Activated naive CD8-positive, alpha-beta T cell treated with anti-CD3 and anti-CD28 coated beads, Interleukin-2, amount 10 ng/mL, durations not matched to agents 7 days and 5 days (primary cell): ENCODE measurements around the gene CORO1C. TPM values are rescaled to one million over a fixed set of nuclear protein-coding genes. Genes with fewer than 3 reads are reported as not detected.
"Not testable (repeated sequence)": the region's sequence is repeated elsewhere in the genome, so short reads cannot be mapped to it uniquely, and the experiment has no call there.

Source experiments
- ATAC-seq: fragments of 150-1000 bp; cut with Tn5 transposase; one replicate; pipeline ENCODE4 v1.10.0; 2021; ENCODE audit warnings: low read depth, moderate library complexity
- POLR2A ChIA-PET: fragments of 350-600 bp; sonication (Branson Sonifier 250); formaldehyde crosslinking; loops from one replicate; lab custom pipeline; 2021; ENCODE audit warnings: antibody characterized with exemption; lab: Charles Lee
- DNase-seq: peaks from one replicate; pipeline ENCODE4 v3.0.0; 2021
- H3K27ac Mint-ChIP-seq: one replicate; pipeline ENCODE4 v1.8.0; 2022; ENCODE audit warnings: mild to moderate bottlenecking, mixed read lengths
- H3K27me3 Mint-ChIP-seq: one replicate; pipeline ENCODE4 v1.8.0; 2022; ENCODE audit warnings: mild to moderate bottlenecking, moderate library complexity, mixed read lengths
- H3K36me3 Mint-ChIP-seq: one replicate; pipeline ENCODE4 v1.8.0; 2021; ENCODE audit warnings: mild to moderate bottlenecking, mixed read lengths
- H3K4me1 Mint-ChIP-seq: one replicate; pipeline ENCODE4 v1.8.0; 2021; ENCODE audit warnings: mixed read lengths
- H3K4me3 Mint-ChIP-seq: one replicate; pipeline ENCODE4 v1.8.0; 2022; ENCODE audit warnings: mild to moderate bottlenecking, moderate library complexity, mixed read lengths
- H3K9me3 Mint-ChIP-seq: one replicate; pipeline ENCODE4 v1.8.0; 2021; ENCODE audit warnings: mixed read lengths
- total RNA-seq, 2 experiments: library from RNA; stranded (reverse); gene quantifications; one replicate each; pipeline ENCODE4 v1.2.3, GENCODE V29; 2021

The CORO1C gene
- total RNA-seq, result 10 to 100 TPM; 47.4 to 53.7 TPM

DNA sequence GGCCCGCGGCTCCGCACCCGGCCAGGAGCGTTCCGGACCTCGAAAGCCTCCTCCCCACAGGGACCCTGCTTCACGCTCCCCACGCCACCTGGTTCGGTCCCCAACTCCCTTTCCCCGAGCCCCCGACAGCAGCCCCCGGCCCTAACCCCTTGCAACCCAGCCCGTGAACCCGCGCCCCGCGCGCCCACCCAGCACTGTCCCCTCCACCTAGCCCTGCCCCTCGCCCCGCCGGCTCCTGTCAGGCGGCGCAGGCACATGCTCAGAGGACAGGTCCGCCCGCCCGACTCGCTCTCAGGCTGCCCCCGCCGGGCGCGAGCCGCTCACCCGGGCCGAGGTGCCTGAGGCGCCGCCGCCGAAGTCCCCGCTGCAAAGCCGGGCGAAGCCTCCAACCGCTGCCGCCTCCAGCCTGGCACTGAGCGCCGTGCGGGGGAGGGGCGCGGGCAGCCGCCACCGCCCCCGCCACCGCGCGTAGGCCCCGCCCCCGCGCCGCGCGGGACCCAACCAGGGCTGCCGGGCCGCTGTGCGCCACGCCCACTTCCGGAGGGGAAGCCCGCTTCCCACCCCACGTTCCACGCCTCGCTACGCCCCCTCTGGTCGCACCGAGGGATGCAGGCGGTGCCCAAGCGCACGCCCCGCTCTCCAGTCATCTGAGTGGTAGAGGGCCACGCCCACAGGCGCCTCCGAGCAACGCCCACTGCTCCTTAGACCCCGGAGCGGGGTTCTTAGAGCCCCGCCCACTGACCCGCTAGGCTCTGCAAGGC lies at the start of gene CORO1C:
CORO1C (minus strand) TSS at position 414 of the 761 bp plus-strand sequence. CDS start 30,200 bp downstream, outside the sequence.
- no peaks in the 10 kb centered on the region for H3K9me3 Mint-ChIP-seq
- H3K36me3 Mint-ChIP-seq, result peaks cover 2% of the 10 kb centered on the region
- H3K27ac Mint-ChIP-seq, result peak within 1 kb of the TSS; percentile 99
- POLR2A ChIA-PET, result interaction anchor here (0.7 to 1.5 kb wide), 3 partner anchors 24 to 169 kb away, joined by 3 to 4 read pairs (median 4); partner anchors contain the start of genes ISCU and SELPLG
- H3K27me3 Mint-ChIP-seq, result no peaks in the 10 kb centered on the region
- DNase-seq, result peak; percentile 100
- H3K4me3 Mint-ChIP-seq, result peak within 1 kb of the TSS; percentile 97
- ATAC-seq, result peak; percentile 76
- H3K4me1 Mint-ChIP-seq, result peaks cover 40% of the 10 kb centered on the region

DNA sequence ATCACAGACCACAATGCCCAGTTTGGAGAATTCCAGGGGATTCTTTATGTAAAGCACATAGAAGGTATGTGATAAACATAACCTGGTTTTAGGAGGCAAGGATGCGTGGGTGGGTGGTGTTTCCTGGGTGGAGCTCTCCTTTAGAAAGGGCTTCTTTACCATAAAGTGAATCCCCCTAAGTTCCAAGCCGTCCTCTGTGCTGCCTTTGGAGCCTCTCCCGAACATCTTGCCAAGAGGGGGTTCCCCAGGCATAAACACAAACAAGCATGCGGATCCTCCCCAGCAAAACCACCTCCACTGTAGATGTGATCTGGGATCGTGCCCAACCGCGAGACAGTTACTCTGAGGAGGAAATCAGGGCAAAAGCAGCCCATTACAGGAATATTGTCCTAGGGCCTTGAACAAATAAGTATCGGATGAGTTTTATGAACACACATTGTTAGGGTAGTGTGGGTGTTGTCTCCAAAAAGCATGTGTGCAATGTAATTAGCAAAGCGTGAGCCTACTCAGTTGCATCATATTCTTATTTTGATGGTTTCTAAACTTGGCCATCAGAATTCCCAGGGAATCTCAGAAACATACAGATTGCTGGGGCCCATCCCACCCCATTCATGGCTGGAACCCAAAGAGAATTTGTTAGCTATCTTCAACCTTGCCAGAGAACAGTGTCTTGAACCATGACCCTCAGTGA lies 48.8 kb upstream of the CORO1C start:
- POLR2A ChIA-PET, result no interaction called here
- no peaks in the 10 kb centered on the region for H3K4me1 Mint-ChIP-seq
- H3K27ac Mint-ChIP-seq, result no peak overlapping the region
- no peaks in the 10 kb centered on the region for H3K27me3 Mint-ChIP-seq
- H3K4me3 Mint-ChIP-seq, result no peak overlapping the region
- no peak for DNase-seq
- no peaks in the 10 kb centered on the region for H3K9me3 Mint-ChIP-seq
- no peak for ATAC-seq
- H3K36me3 Mint-ChIP-seq, result no peaks in the 10 kb centered on the region

DNA sequence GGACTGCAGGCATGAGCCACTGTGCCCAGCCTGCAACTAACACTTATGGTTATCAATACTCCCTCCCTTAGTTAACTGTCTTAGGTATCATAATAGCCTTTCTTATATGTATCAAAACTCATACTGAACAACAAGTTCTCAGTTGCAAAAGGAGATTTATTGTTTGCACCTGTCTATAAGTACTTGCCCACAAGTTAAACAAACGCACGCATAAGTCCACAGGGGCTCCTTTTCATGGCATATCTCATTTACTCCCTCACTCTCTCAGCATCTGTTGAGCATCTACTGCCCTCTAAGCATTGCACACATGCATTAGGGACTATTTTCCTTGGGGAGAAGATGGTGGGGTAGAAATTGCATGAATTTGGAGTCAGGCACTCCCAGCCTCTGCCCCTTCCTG lies 46.7 kb upstream of the CORO1C start:
- H3K4me3 Mint-ChIP-seq, result no peak overlapping the region
- H3K27me3 Mint-ChIP-seq, result no peaks in the 10 kb centered on the region
- no peaks in the 10 kb centered on the region for H3K9me3 Mint-ChIP-seq
- no peaks in the 10 kb centered on the region for H3K4me1 Mint-ChIP-seq
- POLR2A ChIA-PET, result no interaction called here
- ATAC-seq, result no peak
- DNase-seq, result no peak
- H3K36me3 Mint-ChIP-seq, result no peaks in the 10 kb centered on the region
- H3K27ac Mint-ChIP-seq, result no peak overlapping the region

DNA sequence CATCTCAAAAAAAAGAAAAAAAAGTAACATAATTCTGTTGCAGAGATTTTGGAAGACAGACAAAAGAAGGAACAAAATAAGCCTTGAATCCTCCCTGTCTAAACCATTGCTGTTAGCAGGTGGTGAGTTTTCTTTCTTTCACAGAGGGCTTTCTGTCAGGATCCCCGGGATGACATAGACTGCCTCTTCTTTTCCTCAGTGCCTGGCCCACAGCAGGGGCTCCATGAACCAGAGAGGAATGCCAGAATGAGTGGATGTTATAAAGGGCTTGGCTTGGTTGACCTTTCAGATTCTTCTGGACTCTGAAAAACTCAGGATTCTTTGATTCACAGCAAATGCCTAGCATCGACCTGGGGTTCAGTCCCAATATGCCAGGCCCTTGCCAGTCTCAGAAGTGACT lies 45.8 kb upstream of the CORO1C start:
- H3K9me3 Mint-ChIP-seq, result no peaks in the 10 kb centered on the region
- DNase-seq (no peak), ATAC-seq (no peak)
- H3K27ac Mint-ChIP-seq, result no peak overlapping the region
- no peak overlapping the region for H3K4me3 Mint-ChIP-seq
- H3K4me1 Mint-ChIP-seq, result no peaks in the 10 kb centered on the region
- no peaks in the 10 kb centered on the region for H3K36me3 Mint-ChIP-seq
- POLR2A ChIA-PET, result no interaction called here
- H3K27me3 Mint-ChIP-seq, result no peaks in the 10 kb centered on the region

DNA sequence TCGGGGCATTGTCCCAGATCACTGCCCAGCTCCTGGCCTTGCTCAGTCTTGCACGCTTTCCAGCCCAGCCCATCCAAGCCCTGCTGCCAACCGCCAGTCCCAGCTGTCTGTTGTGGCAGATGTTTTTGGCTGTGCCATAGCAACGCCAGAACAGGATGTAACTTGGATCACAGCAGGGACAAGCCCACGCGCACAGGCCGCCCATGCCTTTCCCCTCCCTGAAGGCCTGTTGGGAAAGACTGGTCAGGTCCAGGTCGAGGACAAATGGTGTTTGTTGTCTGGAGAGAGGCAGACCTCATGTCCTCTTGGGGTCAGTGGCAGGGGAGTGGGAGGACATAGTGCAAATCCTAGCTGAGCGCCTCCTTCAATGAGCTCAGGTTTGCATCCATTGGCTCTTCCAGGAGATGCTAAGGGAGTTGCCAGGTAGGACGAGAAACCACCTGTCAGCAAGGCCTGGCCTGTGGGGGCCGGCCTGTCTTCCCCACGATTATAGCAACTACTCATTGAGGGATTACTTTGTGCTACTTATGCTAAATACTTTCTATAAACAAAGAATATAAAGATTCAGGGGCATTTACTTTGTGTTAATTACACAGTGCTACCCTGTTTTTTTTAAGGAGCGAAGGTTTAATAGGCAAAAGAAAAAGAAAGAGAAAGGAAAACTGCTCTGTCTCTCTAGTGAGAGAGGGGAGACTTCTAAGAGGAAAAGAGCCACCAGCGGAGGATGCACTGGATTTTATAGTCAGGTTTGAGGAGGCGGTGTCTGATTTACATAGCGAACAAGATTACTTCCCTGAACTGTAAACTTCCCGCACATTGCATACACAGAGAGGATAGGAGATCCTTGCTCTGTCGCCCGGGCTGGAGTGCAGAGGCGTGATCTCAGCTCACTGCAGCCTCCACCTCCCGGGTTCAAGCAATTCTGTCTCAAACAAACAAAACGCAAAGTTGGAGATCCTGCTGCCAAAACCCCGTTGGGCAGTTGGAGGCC lies 42.8 kb upstream of the CORO1C start:
- Mint-ChIP-seq H3K4me1 (peaks cover 2% of the 10 kb centered on the region), H3K36me3 (no peaks in the 10 kb centered on the region), H3K27me3 (peaks cover 3% of the 10 kb centered on the region), H3K27ac (no peak overlapping the region), H3K4me3 (no peak overlapping the region), H3K9me3 (no peaks in the 10 kb centered on the region)
- POLR2A ChIA-PET, result no interaction called here
- no peak for DNase-seq
- ATAC-seq, result no peak

DNA sequence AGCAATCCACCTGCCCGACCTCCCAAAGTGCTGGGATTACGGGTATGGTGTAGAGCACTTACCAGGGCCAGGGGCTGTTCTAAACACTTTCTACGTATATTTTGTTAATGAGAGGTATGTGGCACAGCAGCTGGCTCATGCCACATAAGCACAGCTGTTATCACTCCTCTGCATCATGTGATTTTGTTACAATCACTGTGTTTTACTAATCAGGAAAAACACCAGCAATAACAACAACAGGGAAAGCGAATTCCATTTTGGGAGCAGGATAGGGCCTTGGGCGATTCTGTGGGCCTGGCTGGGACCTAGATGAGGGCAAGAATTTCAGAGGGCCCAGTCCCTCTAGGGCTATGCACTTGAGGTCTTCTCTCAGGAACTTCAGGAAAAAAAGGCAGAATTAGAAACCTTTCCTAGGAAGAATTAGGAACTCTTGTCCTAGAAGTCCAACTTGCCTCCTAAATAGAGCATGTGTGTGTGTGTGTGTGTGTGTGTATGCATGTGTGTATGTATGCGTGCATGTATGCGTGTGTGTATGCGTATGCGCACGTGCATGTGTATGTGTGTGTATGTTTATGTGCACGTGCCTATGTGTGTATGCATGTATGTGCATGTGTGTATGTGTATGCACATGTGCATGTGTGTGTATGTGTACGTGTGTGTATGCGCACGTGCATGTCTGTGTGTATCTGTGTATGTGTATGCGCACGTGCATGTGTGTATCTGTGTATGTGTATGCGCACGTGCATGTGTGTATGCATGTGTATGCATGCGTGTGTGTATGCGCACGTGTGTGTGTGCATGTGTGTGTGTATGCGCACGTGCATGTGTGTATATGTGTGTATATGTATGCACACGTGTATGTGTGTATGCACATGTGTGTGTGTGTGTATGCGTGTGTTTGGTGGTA lies 41.8 kb upstream of the CORO1C start:
- H3K27me3 Mint-ChIP-seq, result peaks cover 5% of the 10 kb centered on the region
- H3K4me1 Mint-ChIP-seq, result peaks cover 3% of the 10 kb centered on the region
- H3K36me3 Mint-ChIP-seq, result no peaks in the 10 kb centered on the region
- ATAC-seq (no peak), DNase-seq (no peak)
- no peak overlapping the region for H3K4me3 Mint-ChIP-seq
- no peak overlapping the region for H3K27ac Mint-ChIP-seq
- POLR2A ChIA-PET, result no interaction called here
- H3K9me3 Mint-ChIP-seq, result no peaks in the 10 kb centered on the region

DNA sequence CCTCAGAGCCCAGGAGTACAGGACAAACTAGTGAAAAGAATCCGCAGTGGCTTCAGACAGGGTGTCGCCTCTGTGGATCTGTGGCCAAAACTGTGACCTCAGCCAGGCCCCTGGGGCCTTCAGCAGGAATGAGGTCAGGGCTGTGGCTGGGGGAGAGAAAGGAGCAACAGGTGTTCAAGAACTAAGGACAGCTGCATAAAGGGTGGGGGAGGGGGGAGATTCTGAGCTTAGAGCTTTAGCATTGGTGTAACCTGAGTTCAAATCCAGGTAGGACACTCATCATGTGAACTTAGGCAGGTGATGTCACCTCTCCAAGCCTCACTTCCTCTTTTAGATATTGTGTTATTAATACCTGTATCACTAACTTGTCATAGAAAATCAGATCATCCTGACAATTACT lies 40.9 kb upstream of the CORO1C start:
- no peaks in the 10 kb centered on the region for H3K36me3 Mint-ChIP-seq
- H3K27me3 Mint-ChIP-seq, result peaks cover 5% of the 10 kb centered on the region
- no peak overlapping the region for H3K4me3 Mint-ChIP-seq
- H3K4me1 Mint-ChIP-seq, result peaks cover 3% of the 10 kb centered on the region
- DNase-seq, result no peak
- H3K9me3 Mint-ChIP-seq, result no peaks in the 10 kb centered on the region
- ATAC-seq, result no peak
- POLR2A ChIA-PET, result no interaction called here
- no peak overlapping the region for H3K27ac Mint-ChIP-seq

DNA sequence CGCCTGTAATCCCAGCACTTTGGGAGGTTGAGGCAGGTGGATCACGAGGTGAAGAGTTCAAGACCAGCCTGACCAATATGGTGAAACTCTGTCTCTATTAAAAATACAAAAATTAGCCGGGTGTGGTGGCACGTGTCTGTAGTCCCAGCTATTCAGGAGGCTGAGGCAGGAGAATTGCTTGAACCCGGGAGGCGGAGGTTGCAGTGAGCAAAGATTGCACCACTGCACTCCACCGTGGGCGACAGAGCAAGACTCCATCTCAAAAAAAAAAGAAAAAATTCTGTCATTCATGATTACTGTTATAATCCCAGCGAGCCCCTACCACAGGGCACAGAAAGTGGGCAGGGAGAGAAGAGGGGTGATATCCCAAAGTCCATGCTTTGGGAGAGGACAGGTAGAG lies 40.5 kb upstream of the CORO1C start:
- H3K27me3 Mint-ChIP-seq, DNase-seq, ATAC-seq, H3K9me3 Mint-ChIP-seq, POLR2A ChIA-PET, H3K27ac Mint-ChIP-seq, H3K36me3 Mint-ChIP-seq, H3K4me1 Mint-ChIP-seq, H3K4me3 Mint-ChIP-seq: not testable (repeated sequence)

DNA sequence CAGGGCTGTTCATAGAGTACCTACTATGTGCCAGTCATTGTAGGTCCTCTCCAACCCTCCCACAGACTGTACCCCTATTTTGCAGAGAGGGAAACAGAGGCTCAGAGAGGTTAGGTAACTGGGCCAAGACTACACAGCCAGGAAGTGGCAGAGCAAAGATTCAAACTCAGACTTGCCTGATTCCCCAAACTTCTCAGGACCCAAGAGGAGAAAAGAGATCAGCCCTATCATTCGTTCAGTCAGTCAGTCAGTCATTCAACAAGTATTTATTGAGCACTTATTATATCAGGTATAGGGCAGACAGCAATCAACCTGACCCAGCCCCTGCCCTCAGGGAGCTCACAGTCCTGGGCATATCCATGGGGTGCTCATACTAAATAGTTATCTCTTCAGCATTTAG lies 39.6 kb upstream of the CORO1C start:
- peaks cover 3% of the 10 kb centered on the region for H3K4me1 Mint-ChIP-seq
- H3K9me3 Mint-ChIP-seq, result no peaks in the 10 kb centered on the region
- H3K4me3 Mint-ChIP-seq, result no peak overlapping the region
- DNase-seq (no peak), ATAC-seq (no peak)
- peaks cover 5% of the 10 kb centered on the region for H3K27me3 Mint-ChIP-seq
- POLR2A ChIA-PET, result no interaction called here
- H3K36me3 Mint-ChIP-seq, result no peaks in the 10 kb centered on the region
- H3K27ac Mint-ChIP-seq, result no peak overlapping the region

DNA sequence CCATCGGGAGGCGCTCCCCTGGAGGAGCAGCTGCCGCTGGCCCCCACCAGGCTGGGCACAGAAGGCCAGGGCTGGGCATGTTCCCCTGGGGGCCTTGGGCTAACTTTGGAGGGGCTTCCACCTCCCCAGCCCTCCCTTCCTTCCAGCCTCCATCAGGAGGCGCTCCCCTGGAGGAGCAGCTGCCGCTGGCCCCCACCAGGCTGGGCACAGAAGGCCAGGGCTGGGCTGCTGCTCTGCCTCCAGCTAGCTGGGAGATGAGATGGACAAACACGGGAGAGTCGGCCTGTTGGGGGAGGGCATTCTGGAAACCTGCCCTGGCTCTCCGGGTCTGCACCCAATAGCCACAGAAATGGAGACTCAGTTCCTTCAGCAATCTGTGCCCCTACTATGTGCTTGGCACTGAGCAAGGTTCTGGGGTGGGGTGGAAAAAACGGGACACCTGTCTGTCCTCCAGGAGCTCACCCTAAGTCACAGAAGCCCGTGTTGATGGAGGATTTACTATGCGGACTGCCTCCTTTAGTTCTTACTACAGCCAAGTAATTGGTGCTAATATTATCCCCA lies 39.0 kb upstream of the CORO1C start:
- Mint-ChIP-seq H3K9me3 (no peaks in the 10 kb centered on the region), H3K4me1 (peaks cover 3% of the 10 kb centered on the region), H3K36me3 (no peaks in the 10 kb centered on the region), H3K4me3 (no peak overlapping the region), H3K27me3 (peaks cover 5% of the 10 kb centered on the region), H3K27ac (no peak overlapping the region)
- POLR2A ChIA-PET, result no interaction called here
- ATAC-seq, result no peak
- no peak for DNase-seq

DNA sequence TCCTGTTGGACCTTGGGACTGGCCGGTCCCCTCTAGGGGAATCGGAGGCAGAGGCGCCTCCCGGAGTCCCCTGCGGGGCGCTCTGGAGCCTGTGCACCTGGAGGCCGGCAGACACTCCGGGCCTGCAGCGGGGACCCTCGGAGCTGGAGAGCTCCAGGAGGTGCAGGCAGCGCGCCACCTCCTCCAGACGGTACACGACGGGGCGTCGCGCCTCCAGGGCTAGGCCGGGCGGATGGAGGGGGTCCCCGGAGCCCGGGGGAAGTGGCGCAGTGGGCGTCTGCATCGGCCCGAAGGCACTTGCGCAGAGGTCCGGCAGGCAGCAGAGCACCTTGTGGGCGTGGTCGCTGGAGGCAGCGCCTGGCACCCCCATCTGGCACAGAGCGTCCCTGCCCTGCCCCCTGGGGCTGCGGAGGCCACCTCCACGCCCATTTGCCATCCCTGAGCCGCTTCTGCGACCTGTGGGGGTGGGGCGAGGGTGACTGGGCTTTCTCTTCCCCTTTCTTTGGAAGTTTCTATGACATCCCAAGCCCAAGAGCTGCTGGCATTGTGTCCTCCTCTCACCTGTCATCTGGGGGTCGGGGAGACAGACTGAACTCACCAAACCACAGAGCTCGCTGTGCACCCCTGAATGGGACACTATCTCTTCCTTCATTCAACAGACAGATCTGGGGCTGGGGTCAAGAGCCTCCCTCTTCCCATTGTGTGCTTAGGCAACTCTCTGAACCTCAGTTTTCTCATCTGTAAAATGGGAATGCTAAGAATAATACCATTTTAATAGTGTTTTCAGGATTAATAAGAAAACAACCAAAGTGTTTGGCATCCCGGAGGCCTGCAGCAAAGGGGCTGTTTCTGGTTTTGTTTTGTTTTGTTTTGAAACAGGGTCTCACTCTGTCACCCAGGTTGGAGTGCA lies 37.5 kb upstream of the CORO1C start:
- Mint-ChIP-seq H3K4me3 (peak overlapping the region; percentile 62), H3K27ac (no peak overlapping the region), H3K4me1 (peaks cover 3% of the 10 kb centered on the region), H3K27me3 (peaks cover 5% of the 10 kb centered on the region), H3K9me3 (no peaks in the 10 kb centered on the region), H3K36me3 (no peaks in the 10 kb centered on the region)
- POLR2A ChIA-PET, result no interaction called here
- ATAC-seq (peak; percentile 62), DNase-seq (peak; percentile 39)
